B cell (primary cell): ENCODE results near the gene MTUS2.

Experiments
- CTCF ChIP-seq: fragments of 200-600 bp; IDR thresholded peaks from one replicate; pipeline ENCODE4 v1.8.0; 2022; ENCODE audit warnings: antibody characterized with exemption, mild to moderate bottlenecking
- EZH2 ChIP-seq: IDR thresholded peaks from 2 replicates; pipeline ENCODE4 v1.6.1; 2012; ENCODE audit warnings: borderline replicate concordance, low read depth, mild to moderate bottlenecking, moderate library complexity, low read length; ENCODE audit not compliant: insufficient read depth, poor library complexity, severe bottlenecking

DNA sequence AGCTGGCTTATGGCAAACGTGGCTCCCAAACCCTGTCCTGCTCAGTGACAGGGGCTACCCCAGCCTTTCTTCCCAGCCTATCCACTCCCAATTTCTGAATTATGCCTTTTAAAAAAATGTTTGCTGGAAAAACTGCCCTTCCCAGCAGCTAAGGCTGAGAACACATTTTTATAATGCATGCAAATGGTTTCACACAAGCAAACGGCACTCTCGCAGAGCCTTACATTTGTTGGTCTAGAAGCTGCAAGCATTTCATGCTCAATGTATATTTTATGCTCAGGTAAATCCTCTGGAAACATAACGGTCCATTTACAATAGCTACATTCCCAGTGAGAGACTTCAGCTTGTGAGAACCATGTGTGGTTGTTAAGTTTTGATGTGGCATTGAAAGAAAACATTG is 713.9 kb downstream of the MTUS2 start:
- TF ChIP-seq CTCF (no peak), EZH2 (no peak)
